Hematopoietic multipotent progenitor cell (in vitro differentiated cells): ENCODE data around the gene MALL. TPM values are rescaled to one million over a fixed set of nuclear protein-coding genes. Genes with fewer than 3 reads are reported as not detected.
"Not testable (repeated sequence)": the region's sequence is repeated elsewhere in the genome, so short reads cannot be mapped to it uniquely, and the experiment has no call there.

Experiments used
- DNase-seq, 3 donors: peaks; one replicate each; pipeline ENCODE4 v3.0.0-alpha.2; 2011 to 2015; ENCODE audit warnings: low read depth in 2 of 3, low spot score in 2 of 3
- total RNA-seq: library from RNA; depleted of rRNA; stranded (reverse); fragments of >200 nt; gene quantifications from one replicate; pipeline ENCODE4 v1.2.3, GENCODE V29; 2012

The MALL gene
- total RNA-seq, 1 donor, result 1.1 TPM

DNA sequence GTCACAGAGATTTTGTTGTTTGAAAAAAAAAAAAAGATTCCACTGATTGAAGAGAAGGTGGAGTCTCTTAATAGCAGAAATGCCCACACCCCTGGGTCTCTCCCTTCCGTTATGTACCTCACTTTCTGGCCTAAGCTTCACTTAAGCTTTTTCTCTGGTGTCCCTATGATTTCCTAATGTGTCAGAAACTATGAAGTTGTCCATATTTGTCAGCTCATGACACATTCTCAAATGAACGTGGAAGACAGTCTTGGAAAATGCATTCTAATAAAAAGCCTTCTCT is 5.4 kb upstream of the MALL start:
- no peak for DNase-seq

DNA sequence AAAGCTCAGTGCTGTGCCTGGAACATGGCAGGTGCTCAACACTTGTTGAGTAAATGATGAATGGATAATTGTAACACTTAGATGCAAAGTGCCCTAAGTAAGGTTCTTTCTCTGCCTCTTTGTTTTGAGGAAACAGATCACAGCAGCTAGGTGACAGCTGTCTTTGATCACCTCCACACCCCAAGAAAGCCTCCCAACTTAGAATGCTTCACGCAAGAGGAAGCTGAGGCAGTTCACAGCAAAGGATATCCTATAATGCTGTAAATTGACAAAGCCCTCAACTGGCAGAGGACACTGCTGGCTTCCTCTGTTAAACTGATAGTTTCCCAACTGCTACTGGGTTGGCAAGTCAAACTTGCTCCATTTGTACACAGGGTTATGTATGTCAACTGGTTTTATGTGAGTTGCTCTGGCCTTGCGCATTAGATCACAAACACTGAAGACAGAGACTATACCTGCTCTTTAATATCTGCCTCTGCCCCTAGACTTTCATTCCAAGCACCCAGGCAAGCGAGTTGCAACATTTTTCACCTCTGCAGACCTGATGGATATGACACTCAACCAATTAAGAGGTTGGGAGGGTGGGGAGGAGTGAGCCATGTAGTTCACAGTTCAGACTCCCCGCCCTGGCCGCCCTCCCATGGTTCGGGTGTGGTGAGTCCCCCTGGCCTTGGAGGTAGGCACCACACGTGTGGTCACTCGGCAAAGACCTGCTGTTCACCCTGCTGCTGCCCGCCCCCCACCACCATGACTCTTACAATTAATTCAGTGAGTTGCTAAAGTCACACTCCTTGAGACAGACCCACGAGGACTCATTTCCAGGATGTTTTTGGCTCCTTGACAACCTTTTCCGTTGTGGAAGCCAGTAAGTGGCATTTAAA is 4.8 kb upstream of the MALL start:
- DNase-seq, result no peak

DNA sequence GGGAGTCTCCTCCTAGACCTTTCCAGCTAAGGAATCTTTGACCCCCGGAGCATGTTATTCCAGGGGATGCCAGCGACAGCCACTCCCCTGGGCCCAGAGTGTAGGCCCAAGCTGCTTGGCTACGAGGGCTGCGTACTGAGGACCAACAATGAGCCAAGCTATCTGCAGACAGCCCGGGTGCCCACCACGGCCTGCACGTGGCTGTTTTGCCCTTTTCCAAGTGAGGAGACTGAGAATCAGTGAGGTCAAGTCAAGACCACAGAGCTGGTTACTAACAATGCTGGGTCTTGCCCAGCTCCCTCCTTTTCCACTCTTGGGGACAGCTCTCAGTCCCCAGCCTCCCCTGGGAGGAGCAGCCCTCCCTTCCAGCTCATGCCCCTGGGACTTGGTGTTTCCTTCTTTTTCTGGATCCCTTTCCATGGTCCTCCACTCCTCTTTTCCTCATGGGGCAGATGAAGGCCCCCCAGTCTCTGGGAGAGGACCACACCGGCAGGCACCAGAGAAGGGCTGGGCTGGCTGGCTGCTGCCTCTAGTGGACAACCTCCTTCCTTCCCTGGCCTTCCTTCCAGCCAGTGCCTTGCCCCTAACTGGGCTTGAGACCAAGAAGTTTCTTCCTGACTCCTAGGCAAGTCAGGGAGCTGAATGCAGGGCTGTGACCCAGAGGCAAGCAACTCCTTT is 550 bp upstream of the MALL start:
- no peak for DNase-seq

DNA sequence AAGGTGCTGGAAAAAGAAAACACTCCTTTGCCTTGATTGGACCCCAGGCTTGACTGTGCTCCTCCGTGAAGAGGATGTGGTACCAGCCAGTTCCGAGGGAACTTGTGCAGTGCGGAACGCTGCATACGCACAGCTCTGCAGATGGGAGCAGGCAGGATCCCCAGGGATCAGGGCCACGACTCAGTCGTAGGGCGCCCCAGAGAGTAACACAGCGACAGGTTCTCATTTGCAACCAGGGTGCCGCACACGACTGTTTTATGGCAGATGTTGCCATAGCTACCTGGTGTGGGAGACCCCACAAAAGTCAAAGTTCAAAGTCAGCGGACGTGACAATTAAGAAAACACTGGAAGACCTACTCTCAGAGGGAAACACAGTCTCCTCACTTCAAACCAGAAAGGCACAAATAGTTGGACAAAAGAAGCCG is 779 bp downstream of the MALL start:
- no peak for DNase-seq

DNA sequence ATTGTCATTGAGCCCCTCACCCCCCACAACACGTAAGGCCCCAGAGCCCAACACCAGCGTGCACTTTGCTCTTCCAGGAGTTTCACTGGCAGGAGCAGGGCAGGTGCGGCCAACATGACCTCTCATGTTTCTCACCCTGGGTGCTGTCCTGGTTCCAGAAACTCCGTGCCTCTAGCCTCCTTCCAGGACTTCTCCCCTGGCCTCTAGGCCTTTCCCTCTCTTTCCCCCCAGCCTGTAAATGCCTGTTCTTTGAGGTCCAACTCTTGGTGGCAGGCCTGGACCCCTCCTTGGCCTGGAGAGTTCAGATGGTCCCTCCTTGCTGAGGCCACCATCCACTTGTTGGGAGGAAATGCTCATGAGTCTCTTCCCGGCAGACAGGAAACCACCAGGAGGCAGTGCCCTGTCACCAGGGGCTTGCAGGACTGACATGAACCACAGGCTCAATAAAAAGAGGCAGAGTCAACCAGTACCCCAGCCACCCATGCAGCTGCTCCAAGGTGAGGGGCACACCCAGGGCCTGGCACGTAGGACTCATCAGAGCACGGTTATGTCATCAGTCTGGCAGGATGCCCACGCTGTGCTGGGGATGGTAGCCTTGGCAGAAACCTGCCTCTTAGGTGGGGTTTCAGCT is 1.5 kb downstream of the MALL start:
- peak in 1 of 3 donors; percentile 35 for DNase-seq

DNA sequence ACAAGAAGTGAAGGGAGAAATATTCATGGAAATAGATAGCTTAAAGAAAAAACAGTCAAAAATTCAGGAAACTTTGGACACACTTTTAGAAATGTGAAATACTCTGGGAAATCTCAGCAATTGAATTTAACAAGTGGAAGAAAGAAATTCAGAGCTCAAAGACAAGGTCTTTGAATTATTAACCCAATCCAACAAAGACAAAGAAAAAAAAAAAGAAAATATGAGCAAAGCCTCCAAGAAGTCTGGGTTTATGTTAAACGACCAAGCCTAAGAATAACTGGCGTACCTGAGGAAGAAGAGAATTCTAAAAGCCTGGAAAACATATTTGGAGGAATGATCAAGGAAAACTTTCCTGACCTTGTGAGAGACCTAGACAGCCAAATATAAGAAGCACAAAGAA is 7.3 kb downstream of the MALL start:
- DNase-seq, result not testable (repeated sequence)

DNA sequence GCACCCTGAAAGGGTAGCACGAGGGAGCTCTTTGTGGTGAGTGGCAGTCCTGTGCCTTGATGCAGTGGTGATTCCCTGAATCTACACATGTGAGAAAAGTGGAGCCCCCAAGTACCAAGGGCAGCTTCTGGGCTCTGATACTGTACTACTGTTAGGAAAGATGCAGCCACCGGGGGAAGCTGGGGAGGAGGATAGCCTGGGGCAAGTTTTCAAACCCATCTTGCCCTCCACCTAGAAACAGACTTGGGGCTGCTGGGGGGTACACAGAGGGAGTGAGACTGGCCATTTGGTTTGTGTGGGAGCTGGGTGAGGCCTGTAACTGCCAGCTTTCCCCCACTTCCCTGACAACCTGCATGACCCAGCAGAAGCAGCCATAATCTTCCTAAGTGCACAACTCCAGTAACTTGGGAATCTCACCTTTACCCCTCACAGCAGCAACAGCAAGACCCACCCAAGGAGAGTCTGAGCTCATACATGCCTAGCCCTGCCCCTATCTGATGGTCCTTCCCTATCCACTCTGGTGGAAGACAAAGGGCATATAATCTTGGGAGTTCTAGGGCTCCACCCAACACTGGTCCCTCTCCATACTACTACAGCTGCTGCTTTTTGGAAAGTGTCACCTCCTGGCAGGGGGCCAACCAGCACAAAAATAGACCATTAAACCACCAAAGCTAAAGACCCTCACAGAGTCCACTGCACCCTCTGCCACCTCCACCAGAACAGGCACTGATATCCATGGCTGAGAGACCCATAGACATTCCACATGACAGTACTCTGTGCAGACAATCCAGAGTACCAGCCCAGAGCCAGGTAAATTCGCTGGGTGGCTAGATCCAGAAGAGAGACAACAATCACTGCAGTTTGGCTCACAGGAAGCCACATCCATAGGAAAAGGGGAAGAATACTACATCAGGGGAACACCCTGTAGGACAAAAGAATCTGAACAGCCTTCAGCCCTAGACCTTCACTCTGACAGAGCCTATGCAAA is 8.2 kb downstream of the MALL start:
- DNase-seq, result no peak

DNA sequence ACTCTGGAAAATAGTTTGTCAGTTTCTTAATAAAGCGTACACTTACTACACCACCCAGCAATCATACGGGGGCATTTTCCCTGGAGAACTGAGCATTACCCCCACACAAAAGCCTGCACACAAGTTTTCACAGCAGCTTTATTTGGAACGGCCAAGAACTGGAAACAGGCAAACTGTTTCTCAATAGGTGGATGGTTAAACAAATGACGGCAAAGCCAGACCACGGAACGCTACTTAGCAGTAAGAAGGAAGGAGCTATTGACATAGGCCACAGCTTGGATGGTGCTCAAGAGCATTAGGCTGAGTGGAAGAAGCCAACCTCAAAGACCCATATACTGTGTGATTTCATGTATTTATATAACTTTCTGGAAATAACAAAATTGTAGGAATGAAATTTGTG is 9.0 kb downstream of the MALL start:
- DNase-seq, result no peak

DNA sequence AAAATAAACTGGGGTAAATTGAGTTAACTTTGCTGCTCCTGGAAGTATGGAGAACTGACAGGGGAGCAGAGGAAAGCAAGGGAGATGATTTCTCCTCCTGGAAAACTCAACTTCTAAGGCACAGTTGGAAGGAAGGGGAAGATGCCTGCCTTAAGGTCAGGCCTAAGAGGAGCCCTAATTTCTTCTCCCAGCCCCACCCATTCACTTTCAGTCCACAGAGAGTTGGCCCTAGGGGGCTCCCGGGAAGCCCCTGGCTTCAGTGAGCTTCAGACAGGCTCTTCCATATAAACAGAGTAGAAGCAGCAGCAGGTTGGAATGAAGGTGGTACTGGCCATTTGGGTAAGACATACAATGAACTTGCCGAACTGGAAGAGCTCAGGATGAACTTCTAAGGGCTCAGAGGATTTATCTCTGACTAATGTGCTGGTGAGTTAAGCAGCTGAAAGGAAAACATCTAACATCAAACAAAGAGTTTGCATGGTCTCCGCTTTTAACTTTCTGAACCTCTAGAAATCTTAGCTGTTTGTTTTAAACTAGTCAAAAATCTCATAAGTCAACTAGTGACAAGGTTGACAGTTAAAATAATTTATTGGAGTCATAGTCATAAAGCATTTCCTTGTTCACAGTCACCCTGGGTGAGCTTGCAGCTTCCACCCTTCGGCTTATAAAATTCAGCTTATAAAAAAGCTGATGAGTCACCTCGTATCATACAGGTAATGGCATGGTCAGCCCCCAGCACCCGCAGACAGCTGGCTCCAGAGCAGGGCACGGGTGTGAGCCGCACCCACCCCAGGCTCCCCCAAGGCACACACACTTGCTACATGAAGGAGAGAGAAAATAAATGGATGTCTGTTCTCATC is 9.8 kb downstream of the MALL start:
- peak in 2 of 3 donors; percentile 61 to 68 for DNase-seq

DNA sequence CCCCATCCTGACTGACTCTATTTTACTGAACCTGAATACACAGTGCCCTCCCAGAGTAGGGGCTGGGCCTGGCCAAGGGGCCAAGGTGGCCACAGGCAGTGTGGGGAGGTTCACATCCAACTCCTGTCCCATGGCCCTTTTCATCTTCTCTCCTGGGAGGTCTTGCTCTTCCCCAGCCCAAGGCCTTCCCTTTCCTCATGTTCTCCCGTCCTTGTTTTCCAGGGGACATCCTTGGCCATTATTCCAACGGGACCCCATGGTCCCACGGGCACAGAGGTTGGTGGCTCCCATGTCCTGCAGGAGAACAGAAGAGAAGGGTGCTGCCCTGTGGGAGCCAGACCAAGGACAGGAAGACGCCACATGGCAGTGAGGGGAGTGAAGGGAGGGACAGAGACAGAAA is 10.4 kb downstream of the MALL start:
- no peak for DNase-seq

DNA sequence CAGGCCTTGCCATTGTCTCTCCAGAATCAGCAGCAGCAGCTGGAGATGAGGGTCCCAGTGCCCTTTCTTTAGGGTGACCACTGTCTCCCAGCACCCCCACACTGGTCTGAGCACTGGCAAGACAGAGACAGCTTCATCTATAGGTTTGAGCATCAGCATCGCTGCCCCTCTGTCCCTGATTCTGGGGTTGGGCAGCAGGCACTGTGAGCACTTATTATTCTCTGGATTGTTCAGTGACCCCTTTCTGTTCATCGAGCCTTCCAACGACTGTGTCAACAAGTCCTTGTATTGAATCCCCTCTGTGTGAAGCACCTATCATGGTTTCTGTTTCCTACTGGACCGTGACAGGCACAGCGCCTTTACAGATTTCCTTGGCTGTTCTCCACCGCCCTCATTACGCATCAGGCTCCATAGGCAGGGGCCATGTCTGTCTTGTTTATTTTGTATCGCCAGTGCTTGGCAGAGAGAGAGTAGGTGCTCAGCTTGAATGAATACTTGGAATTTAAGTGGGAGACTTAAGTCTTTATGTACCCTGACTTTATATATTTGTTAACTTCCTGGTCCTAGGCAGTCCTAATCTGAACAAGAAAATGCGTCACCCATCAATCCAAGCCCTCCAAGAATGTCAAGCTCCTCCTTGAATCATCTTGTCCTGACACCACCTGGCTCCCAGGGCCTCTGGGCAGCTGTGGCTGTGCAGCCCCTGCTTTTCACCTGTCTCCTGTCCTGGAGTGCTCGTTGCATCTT is 11.4 kb downstream of the MALL start:
- no peak for DNase-seq

DNA sequence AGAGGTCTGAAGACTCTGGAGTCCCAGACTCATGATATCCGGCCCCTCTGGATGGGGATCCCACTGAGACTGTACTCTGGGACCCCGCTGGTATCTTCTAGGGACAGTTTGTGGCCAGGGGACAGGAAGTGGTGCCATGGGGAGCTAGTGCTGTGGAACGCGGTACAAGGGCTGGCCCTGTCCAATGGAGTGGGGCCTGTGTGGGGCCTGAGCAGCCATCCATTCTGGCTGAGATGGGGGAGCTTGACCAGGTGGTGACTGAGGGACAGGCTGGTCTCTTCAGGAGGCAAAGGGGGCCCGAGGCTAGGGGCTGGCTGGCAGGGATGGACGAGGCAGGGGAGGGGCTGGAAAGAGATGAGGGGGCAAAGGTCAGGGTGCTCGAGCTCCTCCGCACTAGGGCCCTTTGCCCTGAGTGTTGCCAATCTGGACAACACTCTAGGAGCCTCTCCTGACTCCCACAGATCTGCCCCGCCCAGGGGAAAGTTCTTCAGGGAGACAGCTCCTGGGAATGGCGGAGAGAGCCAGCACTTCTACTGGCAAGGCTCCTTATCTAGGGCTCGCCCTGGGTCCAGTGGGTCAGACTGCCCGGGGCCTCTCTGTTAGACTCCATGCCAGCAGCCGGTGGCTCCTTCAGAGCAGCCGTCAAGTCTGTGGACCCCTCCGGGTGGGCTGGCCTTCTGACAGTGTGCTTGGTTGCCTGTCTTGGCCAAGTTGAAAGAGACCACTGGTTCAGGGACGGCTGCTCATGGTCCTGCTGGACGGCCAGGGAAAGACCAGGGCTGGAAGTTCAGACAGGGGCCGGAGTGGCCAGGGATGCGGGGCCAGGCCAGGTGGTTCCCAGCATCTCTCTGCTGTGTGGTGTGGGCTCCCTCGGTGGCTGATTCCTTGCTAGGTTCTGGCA is 12.3 kb downstream of the MALL start:
- no peak for DNase-seq

DNA sequence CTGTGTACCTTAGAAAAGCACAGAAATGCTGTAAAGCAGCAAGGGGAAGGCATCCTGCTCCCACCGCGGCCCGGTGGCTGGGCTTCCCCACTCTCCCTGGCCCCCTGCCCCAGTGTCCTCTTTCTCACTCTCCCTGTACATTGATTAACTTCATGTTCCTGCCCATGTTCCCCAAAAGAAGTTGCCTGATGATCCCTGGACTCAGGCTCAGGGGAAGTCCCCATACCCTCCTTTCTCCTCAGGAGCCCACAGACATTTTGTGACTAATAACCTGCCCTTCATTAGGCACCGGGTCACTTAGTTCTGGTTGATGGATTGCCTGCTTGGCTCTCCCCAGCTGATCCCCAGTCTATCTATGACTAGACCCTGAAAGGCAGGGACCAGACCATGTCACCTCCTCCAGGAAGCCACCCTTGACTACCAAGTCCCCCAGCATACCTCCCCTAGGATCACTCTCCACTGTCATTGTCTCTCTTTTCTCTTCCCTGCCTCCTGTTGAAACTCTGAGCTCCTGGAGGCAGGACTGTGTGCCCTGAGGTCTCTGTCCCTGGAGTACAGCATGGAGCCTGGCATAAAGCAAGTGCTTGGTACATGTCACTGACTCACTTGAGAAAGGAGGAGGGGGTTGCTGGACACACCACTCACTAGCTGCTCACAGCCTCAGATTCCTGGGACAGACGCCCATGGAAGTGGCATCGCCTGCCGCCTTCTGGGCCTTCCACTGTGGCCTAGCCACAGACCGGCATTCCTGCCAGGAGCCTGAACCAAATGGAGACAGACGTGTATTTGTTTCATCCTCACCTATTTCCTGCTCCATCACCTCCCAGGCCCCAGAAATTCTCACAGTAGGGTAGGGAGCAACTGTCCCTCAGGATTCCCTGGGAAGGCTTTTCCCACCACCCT is 13.5 kb downstream of the MALL start:
- DNase-seq, result no peak

DNA sequence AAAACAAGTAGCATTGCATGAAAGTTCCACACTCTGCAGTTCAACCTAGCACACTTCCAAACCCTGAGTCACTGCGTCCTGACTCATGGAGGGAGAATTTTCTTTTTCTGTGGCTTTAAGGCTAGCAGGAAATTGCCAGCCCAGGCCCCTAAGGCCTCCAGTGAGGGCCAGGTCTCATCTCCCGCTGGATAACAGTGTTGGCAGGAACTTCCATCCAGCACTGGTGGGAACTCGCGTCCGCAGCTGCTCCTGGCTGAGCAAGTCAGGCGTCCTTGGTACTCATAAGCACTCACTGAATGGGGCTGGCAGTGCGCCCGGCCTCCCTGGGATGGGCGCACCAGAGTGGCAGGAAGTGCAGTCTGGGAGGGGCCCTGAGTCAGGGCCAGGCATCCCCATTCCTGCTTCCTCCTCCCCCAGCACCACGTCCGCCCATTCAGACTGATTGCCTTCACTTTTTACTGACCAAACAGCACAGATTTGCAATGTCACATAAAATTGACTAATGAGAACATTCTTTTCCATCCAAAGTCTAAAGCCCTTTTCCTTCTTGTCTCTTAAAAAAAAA is 14.3 kb downstream of the MALL start:
- DNase-seq, result peak in 1 of 3 donors; percentile 26

DNA sequence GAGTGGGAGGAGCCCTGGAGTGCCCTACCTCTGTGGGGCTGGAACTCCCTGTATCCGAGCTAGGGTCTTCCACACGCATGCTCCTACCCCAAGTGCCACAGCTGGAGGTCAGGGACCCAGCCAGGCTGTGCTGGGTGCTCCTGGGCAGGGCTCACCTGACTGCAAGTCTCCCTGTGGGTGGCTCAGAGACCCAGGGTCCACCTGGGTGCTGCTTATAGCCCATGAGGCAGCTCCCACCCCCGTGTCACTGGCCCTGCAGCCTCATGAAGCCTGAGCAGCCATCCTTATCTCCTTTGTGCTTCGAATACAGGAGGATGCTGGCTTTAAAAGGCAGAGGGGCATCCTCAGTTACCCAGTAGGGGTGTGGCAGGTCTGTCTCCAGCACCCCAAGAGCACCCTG is 14.7 kb downstream of the MALL start:
- not testable (repeated sequence) for DNase-seq

DNA sequence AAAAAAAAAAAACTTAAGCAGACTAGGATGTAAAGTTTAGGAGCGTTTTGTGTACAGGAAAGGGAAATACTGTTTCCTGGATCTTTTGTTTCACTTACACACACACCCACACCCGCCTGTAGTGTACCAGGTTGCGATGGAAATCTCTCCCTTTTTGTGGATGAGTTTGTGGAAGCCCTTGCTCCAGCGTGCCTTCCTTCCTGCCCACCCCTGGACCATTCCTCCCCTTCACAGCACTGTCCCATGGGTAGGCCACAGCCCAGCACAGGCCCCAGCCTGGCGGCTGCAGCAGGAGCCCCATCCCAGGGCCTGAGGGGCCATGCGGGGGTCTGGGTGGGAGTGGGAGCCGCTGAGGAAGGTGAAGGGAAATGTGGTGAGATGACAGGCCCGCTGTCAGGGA is 15.1 kb downstream of the MALL start:
- no peak for DNase-seq
